ENCODE results near the gene TENM3. TPM values are rescaled to one million over a fixed set of nuclear protein-coding genes. Genes with fewer than 3 reads are reported as not detected.

The TENM3 gene
- total and polyA plus RNA-seq, 2 of the 8 experiments (the other 6 are each of a cell fraction or from before 2014, with no cell fraction given): 36.9 to 69.3 TPM

- Histone ChIP-seq H3K14ac (ENCODE audit: insufficient read length) (no peak overlapping the region), H3K4ac (replicated peaks; ENCODE audit: insufficient read length, low read depth, low read length) (no peak overlapping the region), H3K4me2 (ENCODE audit: insufficient read depth in 1 of 2, low read depth in 2 of 2, low read length in 2 of 2) (no peak overlapping the region), H4K91ac (replicated peaks; ENCODE audit: insufficient read length, low read length) (no peak overlapping the region), H2BK15ac (ENCODE audit: low read length) (no peak overlapping the region), H4K5ac (ENCODE audit: insufficient read length, low read depth, low read length) (no peak overlapping the region), H2BK5ac (ENCODE audit: low read depth, low read length) (no peak overlapping the region), H3K4me3 (ENCODE audit: extremely low read depth in 1 of 4, insufficient read depth in 2 of 4, low read depth in 3 of 4, low read length in 4 of 4) (no peak overlapping the region), H2BK20ac (ENCODE audit: low read length) (no peak overlapping the region), H3K27ac (ENCODE audit: low read depth, low read length) (no peak overlapping the region), H3K79me1 (ENCODE audit: low read depth, low read length) (no peaks in the 10 kb centered on the region), H3K9me3 (ENCODE audit: insufficient read depth in 2 of 2, low read depth in 1 of 2, low read length in 1 of 2) (no peaks in the 10 kb centered on the region), H3K23ac (ENCODE audit: insufficient read length) (no peak overlapping the region), H4K20me1 (replicated peaks in 1 of 2; ENCODE audit: control insufficient read depth in 1 of 2, insufficient read depth in 2 of 2, low read length in 2 of 2) (no peaks in the 10 kb centered on the region), H3K4me1 (replicated peaks in 1 of 4; ENCODE audit: control insufficient read depth in 3 of 4, insufficient read depth in 4 of 4, low read length in 3 of 4) (peaks cover 0 to 2% (median 0%) of the 10 kb centered on the region in 4 experiments; a peak in 1 of 7 replicates), H4K8ac (ENCODE audit: extremely low read depth, insufficient read depth, low read length) (no peak overlapping the region), H3K18ac (ENCODE audit: extremely low read depth, low read length) (no peak overlapping the region), H3K23me2 (ENCODE audit: low read depth, low read length) (no peaks in the 10 kb centered on the region), H2BK120ac (replicated peaks; ENCODE audit: low read depth, low read length) (no peak overlapping the region), H2AK5ac (ENCODE audit: low read depth, low read length) (no peak overlapping the region), H3K27me3 (replicated peaks in 1 of 4; ENCODE audit: control insufficient read depth in 3 of 4, extremely low read depth in 1 of 4, insufficient read depth in 3 of 4, low read length in 3 of 4) (no peaks in the 10 kb centered on the region), H2AFZ (ENCODE audit: low read length) (no peak overlapping the region), H2BK12ac (ENCODE audit: low read depth, low read length) (no peak overlapping the region), H3K9ac (replicated peaks in 1 of 4; ENCODE audit: extremely low read depth in 1 of 4, low read depth in 3 of 4, low read length in 3 of 4) (no peak overlapping the region), H3K36me3 (ENCODE audit: control insufficient read depth in 2 of 4, insufficient read depth in 4 of 4, low read length in 3 of 4) (no peaks in the 10 kb centered on the region), H3K79me2 (ENCODE audit: control insufficient read depth in 1 of 2, insufficient read depth in 2 of 2, low read length in 2 of 2) (no peaks in the 10 kb centered on the region), H3K56ac (replicated peaks; ENCODE audit: insufficient read length, low read depth, low read length) (no peak overlapping the region)
- no peak for DNase-seq (ENCODE audit: low read depth in 1 of 2, low spot score in 2 of 2)
- FAIRE-seq: no peak
- WGBS, 2 experiments (ENCODE audit: extremely low coverage in 1 of 2, insufficient coverage in 1 of 2, insufficient read length in 1 of 2, insufficient replicate concordance in 2 of 2, low coverage in 1 of 2, low lambda C conversion rate in 2 of 2, missing lambda C conversion rate in 1 of 2): 88% methylated on average over 2 of the region's 2 CpGs; no CpG with 5 or more reads in 1 of the 2 experiments
- POLR2A ChIA-PET (ENCODE audit: partially characterized antibody): no interaction called here
- CTCF ChIA-PET (ENCODE audit: partially characterized antibody): interaction anchor here (0.7 kb wide), 1 partner anchor 20 kb away, joined by 3 read pairs; no protein-coding TSS in a partner anchor
- no peak for TF ChIP-seq BCL11A (IDR thresholded peaks at IDR 0.05; ENCODE audit: low read depth in 2 of 2, low read length in 2 of 2)
- TF ChIP-seq SIX5 (IDR thresholded peaks at IDR 0.05; ENCODE audit: low read depth, low read length): no peak
- TF ChIP-seq BRCA1 (IDR thresholded peaks at IDR 0.05; ENCODE audit: low read depth, low read length): no peak
- no peak for TF ChIP-seq SUZ12 (IDR thresholded peaks at IDR 0.05; ENCODE audit: low read length)
- TF ChIP-seq KDM5A (IDR thresholded peaks at IDR 0.05; ENCODE audit: low read length): no peak
- no peak for TF ChIP-seq JUND (IDR thresholded peaks at IDR 0.05; ENCODE audit: low read length)
- no peak for TF ChIP-seq SP4 (IDR thresholded peaks at IDR 0.05; ENCODE audit: low read length)
- TF ChIP-seq GABPA (IDR thresholded peaks at IDR 0.05; ENCODE audit: borderline replicate concordance, insufficient read depth, low read length): no peak
- TF ChIP-seq CTBP2 (IDR thresholded peaks at IDR 0.05; ENCODE audit: borderline replicate concordance, insufficient read depth, insufficient read length, low read length): no peak
- TF ChIP-seq HDAC2 (IDR thresholded peaks at IDR 0.05; ENCODE audit: borderline replicate concordance in 1 of 2, low read depth in 2 of 2, low read length in 2 of 2): no peak
- TF ChIP-seq KDM4A (IDR thresholded peaks at IDR 0.05; ENCODE audit: low read depth, low read length, severe bottlenecking): no peak
These were observed 182.1 kb downstream of the TENM3 start for GRCh38 chr4:182425302-182425701.
